H9 (cell line): ENCODE results near the gene VIPR1. TPM values are rescaled to one million over a fixed set of nuclear protein-coding genes. Genes with fewer than 3 reads are reported as not detected.
A peak's percentile ranks its signal among the peaks of the same experiment; 100 is the strongest.

Experiments
- DNase-seq: peaks from one replicate; pipeline ENCODE4 v3.0.0-alpha.2; 2017
- H2AFZ ChIP-seq: one replicate; pipeline ENCODE4 v1.6.1; 2013; ENCODE audit warnings: mild to moderate bottlenecking, low read length, control low read depth, moderate library complexity
- H2AK5ac ChIP-seq: 2 replicates; pipeline ENCODE4 v1.6.1; 2013; ENCODE audit warnings: low read length, control low read depth, mixed read lengths; ENCODE audit not compliant: insufficient read length
- H2BK120ac ChIP-seq: one replicate; pipeline ENCODE4 v1.6.1; 2013; ENCODE audit warnings: low read depth, mild to moderate bottlenecking, low read length, control low read depth, inconsistent platforms; ENCODE audit not compliant: poor library complexity, severe bottlenecking
- H2BK12ac ChIP-seq: 2 replicates; pipeline ENCODE4 v1.6.1; 2013; ENCODE audit warnings: low read length, control low read depth, mixed read lengths, low read depth; ENCODE audit not compliant: insufficient read length
- H2BK15ac ChIP-seq: 2 replicates; pipeline ENCODE4 v1.6.1; 2013; ENCODE audit warnings: low read depth, low read length, control low read depth
- H2BK20ac ChIP-seq: one replicate; pipeline ENCODE4 v1.6.1; 2013; ENCODE audit warnings: low read depth, mild to moderate bottlenecking, low read length, control low read depth, inconsistent platforms; ENCODE audit not compliant: poor library complexity, severe bottlenecking
- H2BK5ac ChIP-seq: 2 replicates; pipeline ENCODE4 v1.6.1; 2013; ENCODE audit warnings: low read length, control low read depth, mixed read lengths; ENCODE audit not compliant: insufficient read length
- H3K14ac ChIP-seq: 2 replicates; pipeline ENCODE4 v1.6.1; 2013; ENCODE audit warnings: low read length, control low read depth; ENCODE audit not compliant: insufficient read depth
- H3K18ac ChIP-seq: 2 replicates; pipeline ENCODE4 v1.6.1; 2013; ENCODE audit warnings: low read depth, mild to moderate bottlenecking, mixed read lengths, low read length, control low read depth; ENCODE audit not compliant: insufficient read length
- H3K23ac ChIP-seq: 2 replicates; pipeline ENCODE4 v1.6.1; 2013; ENCODE audit warnings: low read length, control low read depth, mixed read lengths, low read depth; ENCODE audit not compliant: insufficient read length
- H3K23me2 ChIP-seq: 2 replicates; pipeline ENCODE4 v1.6.1; 2013; ENCODE audit warnings: low read depth, mild to moderate bottlenecking, mixed read lengths, low read length, control low read depth; ENCODE audit not compliant: insufficient read length, poor library complexity, severe bottlenecking
- H3K27ac ChIP-seq: 2 replicates; pipeline ENCODE4 v1.5.1; 2013; ENCODE audit warnings: low read length, control low read depth, mixed read lengths, low read depth; ENCODE audit not compliant: insufficient read length
- H3K27me3 ChIP-seq: 2 replicates; pipeline ENCODE4 v1.6.1; 2013; ENCODE audit warnings: low read length, control low read depth, inconsistent platforms; ENCODE audit not compliant: insufficient read depth
- H3K4ac ChIP-seq: 2 replicates; pipeline ENCODE4 v1.6.1; 2013; ENCODE audit warnings: low read depth, mild to moderate bottlenecking, control low read depth, inconsistent platforms, low read length, moderate library complexity
- H3K4me1 ChIP-seq: 2 replicates; pipeline ENCODE4 v1.6.1; 2013; ENCODE audit warnings: low read length, control low read depth, inconsistent platforms; ENCODE audit not compliant: insufficient read depth
- H3K4me2 ChIP-seq: 2 replicates; pipeline ENCODE4 v1.6.1; 2013; ENCODE audit warnings: low read length, control low read depth, mixed read lengths; ENCODE audit not compliant: insufficient read length, insufficient read depth
- H3K56ac ChIP-seq: 2 replicates; pipeline ENCODE4 v1.6.1; 2013; ENCODE audit warnings: low read depth, mild to moderate bottlenecking, mixed read lengths, low read length, control low read depth; ENCODE audit not compliant: insufficient read length
- H3K79me1 ChIP-seq: 2 replicates; pipeline ENCODE4 v1.6.1; 2013; ENCODE audit warnings: low read depth, mild to moderate bottlenecking, moderate library complexity, low read length, control low read depth, inconsistent platforms; ENCODE audit not compliant: insufficient read depth, poor library complexity, severe bottlenecking
- H3K79me2 ChIP-seq: 2 replicates; pipeline ENCODE4 v1.6.1; 2013; ENCODE audit warnings: low read length, control low read depth, inconsistent platforms; ENCODE audit not compliant: insufficient read depth
- H3K9ac ChIP-seq: 2 replicates; pipeline ENCODE4 v1.6.1; 2013; ENCODE audit warnings: low read length, control low read depth, mixed read lengths; ENCODE audit not compliant: insufficient read length; ENCODE audit errors: extremely low read depth
- H3K9me3 ChIP-seq: one replicate; pipeline ENCODE4 v1.6.1; 2013; ENCODE audit warnings: low read depth, low read length, inconsistent platforms; ENCODE audit not compliant: control insufficient read depth
- H3T11ph ChIP-seq: one replicate; pipeline ENCODE4 v1.6.1; 2013; ENCODE audit warnings: mild to moderate bottlenecking, low read length, control low read depth, inconsistent platforms
- H4K20me1 ChIP-seq: one replicate; pipeline ENCODE4 v1.6.1; 2013; ENCODE audit not compliant: control insufficient read depth, insufficient read length, insufficient read depth
- H4K5ac ChIP-seq: 2 replicates; pipeline ENCODE4 v1.6.1; 2013; ENCODE audit warnings: low read depth, mild to moderate bottlenecking, mixed read lengths, low read length, control low read depth; ENCODE audit not compliant: insufficient read length
- H4K8ac ChIP-seq: replicated peaks from 2 replicates; pipeline ENCODE4 v1.6.1; 2013; ENCODE audit warnings: low read length, control low read depth, mixed read lengths, low read depth; ENCODE audit not compliant: insufficient read length
- H4K91ac ChIP-seq: 2 replicates; pipeline ENCODE4 v1.6.1; 2013; ENCODE audit warnings: low read depth, mild to moderate bottlenecking, moderate library complexity, mixed read lengths, low read length, control low read depth; ENCODE audit not compliant: insufficient read length
- H3K27ac Mint-ChIP-seq, 3 experiments: 2 replicates in 2 of 3; 3 replicates in 1 of 3; pipeline ENCODE4 v1.8.0; 2020 to 2021; ENCODE audit warnings: mixed read lengths in 3 of 3, mild to moderate bottlenecking in 1 of 3, moderate library complexity in 1 of 3
- H3K27me3 Mint-ChIP-seq: 2 replicates; pipeline ENCODE4 v1.8.0; 2021; ENCODE audit warnings: low read depth, mild to moderate bottlenecking, moderate library complexity, mixed read lengths
- H3K36me3 Mint-ChIP-seq, 3 experiments: 2 replicates in 2 of 3; 3 replicates in 1 of 3; pipeline ENCODE4 v1.8.0; 2020 to 2021; ENCODE audit warnings: low read depth in 3 of 3, mixed read lengths in 3 of 3; ENCODE audit not compliant: insufficient read depth in 1 of 3
- H3K4me1 Mint-ChIP-seq, 2 experiments: 2 replicates each; pipeline ENCODE4 v1.8.0; 2020; ENCODE audit warnings: mixed read lengths in 2 of 2
- H3K4me3 Mint-ChIP-seq, 2 experiments: 2 replicates in 1 of 2; 3 replicates in 1 of 2; pipeline ENCODE4 v1.8.0; 2020 to 2021; ENCODE audit warnings: mild to moderate bottlenecking in 2 of 2, mixed read lengths in 2 of 2, moderate library complexity in 1 of 2
- H3K9me3 Mint-ChIP-seq, 2 experiments: 2 replicates in 1 of 2; 3 replicates in 1 of 2; pipeline ENCODE4 v1.8.0; 2020; ENCODE audit warnings: mild to moderate bottlenecking in 2 of 2, mixed read lengths in 2 of 2, moderate library complexity in 1 of 2
- WGBS: extraction: QIAGEN DNeasy Blood & Tissue Kit; methylation state at CpG from one replicate; pipeline ENCODE4 v1.1.7; 2013; ENCODE audit warnings: missing lambda C conversion rate, low lambda C conversion rate, mixed read lengths; ENCODE audit not compliant: insufficient read length; ENCODE audit errors: extremely low coverage; 5-methylcytosine and 5-hydroxymethylcytosine counted together
- total RNA-seq: library from RNA; stranded (reverse); gene quantifications from 2 replicates; pipeline ENCODE4 v1.2.1, GENCODE V29; 2021
- TF ChIP-seq, protein P1 (sequence below): fragments of 200-600 bp; sonication (generic); conservative IDR thresholded peaks from 3 replicates; pipeline ENCODE4 v1.8.0; 2021; ENCODE audit warnings: antibody characterized with exemption, mild to moderate bottlenecking

The VIPR1 gene
- total RNA-seq, 1 experiment from 2014 or later: 6.5 TPM

DNA sequence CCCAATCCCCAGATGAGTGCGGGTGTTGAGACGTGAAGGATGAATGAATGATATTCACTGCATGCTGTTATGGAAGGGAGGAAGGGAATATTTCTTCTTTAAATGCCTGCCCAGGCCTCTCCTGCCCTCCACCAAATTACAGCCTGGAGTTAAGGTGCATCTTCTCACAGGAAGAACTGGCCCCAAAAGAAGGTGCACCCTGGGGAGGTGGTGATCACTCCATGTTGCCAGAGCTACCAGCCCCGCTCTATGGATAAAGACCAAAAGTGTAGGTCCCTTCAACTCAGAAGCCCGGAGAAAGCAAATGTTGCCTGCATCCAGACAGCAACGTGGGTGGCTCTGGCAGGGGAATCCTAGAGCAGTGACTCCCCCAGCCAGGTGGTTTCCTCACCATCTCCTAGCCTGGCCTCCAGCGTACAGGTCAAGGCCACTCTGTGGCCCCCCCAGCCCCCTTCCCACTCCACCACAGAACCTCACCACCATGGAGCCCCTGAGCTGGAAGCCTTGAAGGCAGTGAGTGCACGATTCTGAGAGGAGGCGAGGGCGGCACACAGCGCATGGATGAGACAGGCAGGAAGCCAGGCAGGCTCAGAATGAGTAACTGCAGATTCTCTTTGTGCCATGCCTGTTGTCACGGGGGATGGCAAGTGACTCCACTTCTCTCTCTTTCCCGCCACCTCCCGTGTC is 3.5 kb upstream of the VIPR1 start:
- Histone ChIP-seq H3K56ac (no peak overlapping the region), H2BK5ac (no peak overlapping the region), H2BK120ac (no peak overlapping the region), H3K79me2 (no peaks in the 10 kb centered on the region), H2AK5ac (no peak overlapping the region), H3K4me1 (no peaks in the 10 kb centered on the region), H2BK15ac (no peak overlapping the region), H3T11ph (no peak overlapping the region), H4K20me1 (no peaks in the 10 kb centered on the region), H3K27ac (no peak overlapping the region), H3K18ac (no peak overlapping the region), H4K8ac (no peak overlapping the region), H2AFZ (no peak overlapping the region), H3K4ac (no peak overlapping the region), H3K27me3 (peaks cover 20% of the 10 kb centered on the region; the same call in 1 of the 2 replicates), H3K23me2 (peaks cover 18% of the 10 kb centered on the region), H2BK12ac (no peak overlapping the region), H4K91ac (no peak overlapping the region), H2BK20ac (no peak overlapping the region), H4K5ac (no peak overlapping the region), H3K23ac (no peak overlapping the region), H3K79me1 (no peaks in the 10 kb centered on the region), H3K9ac (no peak overlapping the region), H3K14ac (no peak overlapping the region), H3K4me2 (no peak overlapping the region), H3K9me3 (no peaks in the 10 kb centered on the region)
- Mint-ChIP-seq H3K27ac (no peak overlapping the region), H3K36me3 (no peaks in the 10 kb centered on the region), H3K4me3 (no peak overlapping the region), H3K9me3 (no peaks in the 10 kb centered on the region), H3K4me1 (peaks cover 37 to 47% of the 10 kb centered on the region in 2 experiments), H3K27me3 (peaks cover 64% of the 10 kb centered on the region)
- peak; percentile 24 for DNase-seq
- WGBS: no CpG with 5 or more reads among the region's 13 CpGs
- TF ChIP-seq, protein P1, sequence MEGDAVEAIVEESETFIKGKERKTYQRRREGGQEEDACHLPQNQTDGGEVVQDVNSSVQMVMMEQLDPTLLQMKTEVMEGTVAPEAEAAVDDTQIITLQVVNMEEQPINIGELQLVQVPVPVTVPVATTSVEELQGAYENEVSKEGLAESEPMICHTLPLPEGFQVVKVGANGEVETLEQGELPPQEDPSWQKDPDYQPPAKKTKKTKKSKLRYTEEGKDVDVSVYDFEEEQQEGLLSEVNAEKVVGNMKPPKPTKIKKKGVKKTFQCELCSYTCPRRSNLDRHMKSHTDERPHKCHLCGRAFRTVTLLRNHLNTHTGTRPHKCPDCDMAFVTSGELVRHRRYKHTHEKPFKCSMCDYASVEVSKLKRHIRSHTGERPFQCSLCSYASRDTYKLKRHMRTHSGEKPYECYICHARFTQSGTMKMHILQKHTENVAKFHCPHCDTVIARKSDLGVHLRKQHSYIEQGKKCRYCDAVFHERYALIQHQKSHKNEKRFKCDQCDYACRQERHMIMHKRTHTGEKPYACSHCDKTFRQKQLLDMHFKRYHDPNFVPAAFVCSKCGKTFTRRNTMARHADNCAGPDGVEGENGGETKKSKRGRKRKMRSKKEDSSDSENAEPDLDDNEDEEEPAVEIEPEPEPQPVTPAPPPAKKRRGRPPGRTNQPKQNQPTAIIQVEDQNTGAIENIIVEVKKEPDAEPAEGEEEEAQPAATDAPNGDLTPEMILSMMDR: no peak
